ENCODE measurements around the gene METRNL. TPM values are rescaled to one million over a fixed set of nuclear protein-coding genes. Genes with fewer than 3 reads are reported as not detected.
"Not testable (repeated sequence)": the region's sequence is repeated elsewhere in the genome, so short reads cannot be mapped to it uniquely, and the experiment has no call there.

METRNL gene
- total RNA-seq, 1 experiment from 2014 or later = 58.7 TPM

DNA sequence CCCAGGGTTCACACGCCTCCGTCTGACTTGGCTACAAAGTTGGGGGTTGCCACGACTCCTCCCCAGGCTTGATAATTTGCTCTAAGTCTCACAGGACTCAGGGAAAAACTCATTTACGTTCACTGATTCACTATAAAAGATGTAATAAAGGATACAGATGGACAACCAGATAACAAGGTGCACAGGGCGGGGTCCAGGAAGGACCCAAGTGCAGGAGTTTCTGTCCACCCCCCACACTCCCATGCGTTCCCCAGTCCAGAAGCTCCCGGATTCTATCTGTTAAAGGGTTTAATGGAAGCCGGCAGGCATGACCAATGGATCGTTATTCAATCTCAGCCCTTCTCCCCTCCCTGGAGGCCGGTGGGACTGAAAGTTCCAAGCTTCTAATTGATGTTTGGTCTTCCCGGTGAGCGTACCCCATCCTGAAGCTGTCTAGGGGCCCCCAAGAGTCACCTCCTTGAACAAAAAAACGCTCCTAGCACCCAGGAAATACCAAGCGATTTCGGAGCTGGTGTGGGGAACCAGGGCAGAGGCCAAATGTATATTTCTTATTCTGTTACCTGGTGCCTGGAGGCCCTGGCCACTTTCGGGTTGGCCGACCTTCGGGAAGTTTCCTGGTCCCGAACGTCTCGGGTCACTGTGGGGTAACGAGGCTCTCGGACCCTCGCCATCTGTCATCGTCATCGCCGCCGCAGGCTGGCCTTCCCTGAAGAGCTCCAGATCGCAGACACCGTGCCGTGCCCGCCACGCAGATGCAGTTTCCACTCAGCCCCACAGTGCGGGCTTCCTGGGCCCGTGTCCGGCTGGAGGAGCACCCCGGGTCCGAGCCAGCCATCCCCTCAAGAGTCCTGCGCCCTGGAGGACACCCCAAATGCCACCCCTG, 13.5 kb upstream of the METRNL start:
- intact Hi-C loops (cut with micrococcal nuclease) = no loop called here
- no peaks in the 10 kb centered on the region for H4K20me1 ChIP-seq (ENCODE audit: insufficient read depth)
- no peak overlapping the region for H3K9ac ChIP-seq (ENCODE audit: low read length)
- ATAC-seq (no peak), DNase-seq (ENCODE audit: low read depth, low spot score) (no peak)
- RAD21 ChIA-PET (ENCODE audit: low non-redundant PET in 1 of 2, low total read pairs in 2 of 2, uncharacterized antibody in 2 of 2, unreplicated experiment in 2 of 2) = no interaction called here
- H2AFZ ChIP-seq (ENCODE audit: low read depth, low read length, poor library complexity, severe bottlenecking) = no peak overlapping the region
- H3K9me3 ChIP-seq (ENCODE audit: control insufficient read depth in 1 of 2, insufficient read depth in 1 of 2, low read depth in 1 of 2, low read length in 2 of 2) = no peaks in the 10 kb centered on the region
- no peak overlapping the region for H3K27ac ChIP-seq (ENCODE audit: low read depth, low read length)
- CTCF ChIA-PET = no interaction called here
- H3K4me3 ChIP-seq (replicated peaks in 1 of 2; ENCODE audit: low read depth in 1 of 2, low read length in 2 of 2) = no peak overlapping the region
- H3K4me1 ChIP-seq (ENCODE audit: control insufficient read depth in 1 of 2, insufficient read depth in 2 of 2, low read length in 2 of 2) = peaks cover 4 to 9% of the 10 kb centered on the region in 2 experiments; a peak in 3 of 4 replicates
- H3K79me2 ChIP-seq (ENCODE audit: insufficient read depth, low read length) = no peaks in the 10 kb centered on the region
- TF ChIP-seq, protein P1, sequence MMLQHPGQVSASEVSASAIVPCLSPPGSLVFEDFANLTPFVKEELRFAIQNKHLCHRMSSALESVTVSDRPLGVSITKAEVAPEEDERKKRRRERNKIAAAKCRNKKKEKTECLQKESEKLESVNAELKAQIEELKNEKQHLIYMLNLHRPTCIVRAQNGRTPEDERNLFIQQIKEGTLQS (IDR thresholded peaks at IDR 0.05) = no peak
- TF ChIP-seq REST (IDR thresholded peaks at IDR 0.05; ENCODE audit: low read depth) (no peak), RAD21 (IDR thresholded peaks at IDR 0.05; ENCODE audit: low read depth) (no peak), SIN3A (IDR thresholded peaks at IDR 0.05; ENCODE audit: low read depth) (no peak), ELF1 (IDR thresholded peaks at IDR 0.05; ENCODE audit: borderline replicate concordance, low read depth) (no peak), ZFX (IDR thresholded peaks at IDR 0.05) (no peak), FOSL1 (IDR thresholded peaks at IDR 0.05; ENCODE audit: low read depth) (no peak), ZNF274 (IDR thresholded peaks at IDR 0.05; ENCODE audit: low read depth, low read length) (no peak)
- H3K36me3 ChIP-seq (ENCODE audit: control insufficient read depth in 1 of 2, insufficient read depth in 2 of 2, low read length in 2 of 2) = no peaks in the 10 kb centered on the region
- no peaks in the 10 kb centered on the region for H3K27me3 ChIP-seq (ENCODE audit: insufficient read depth, low read length)
- no peaks in the 10 kb centered on the region for H3K9me2 ChIP-seq (ENCODE audit: insufficient read depth)
- BruUV-seq (replicated peaks) = no TSS peak
- POLR2A ChIA-PET = no interaction called here
- no peak overlapping the region for H3K4me2 ChIP-seq (ENCODE audit: low read length)

GRCh38 chr17:83066543-83066890, 12.9 kb upstream of the METRNL start:
- ATAC-seq; H3K9ac ChIP-seq (ENCODE audit: low read length); H3K9me2 ChIP-seq (ENCODE audit: insufficient read depth); H3K4me1 ChIP-seq (ENCODE audit: control insufficient read depth in 1 of 2, insufficient read depth in 2 of 2, low read length in 2 of 2); H3K9me3 ChIP-seq (ENCODE audit: control insufficient read depth in 1 of 2, insufficient read depth in 1 of 2, low read depth in 1 of 2, low read length in 2 of 2); H3K36me3 ChIP-seq (ENCODE audit: control insufficient read depth in 1 of 2, insufficient read depth in 2 of 2, low read length in 2 of 2); H2AFZ ChIP-seq (ENCODE audit: low read depth, low read length, poor library complexity, severe bottlenecking); intact Hi-C loops (cut with micrococcal nuclease); H3K79me2 ChIP-seq (ENCODE audit: insufficient read depth, low read length); BruUV-seq (replicated peaks); H3K4me2 ChIP-seq (ENCODE audit: low read length); RAD21 ChIA-PET (ENCODE audit: low non-redundant PET in 1 of 2, low total read pairs in 2 of 2, uncharacterized antibody in 2 of 2, unreplicated experiment in 2 of 2); H3K27me3 ChIP-seq (ENCODE audit: insufficient read depth, low read length); H3K4me3 ChIP-seq (replicated peaks in 1 of 2; ENCODE audit: low read depth in 1 of 2, low read length in 2 of 2); H3K27ac ChIP-seq (ENCODE audit: low read depth, low read length); POLR2A ChIA-PET; DNase-seq (ENCODE audit: low read depth, low spot score); H4K20me1 ChIP-seq (ENCODE audit: insufficient read depth); CTCF ChIA-PET: not testable (repeated sequence)
